Uterus (tissue), 2 donors: ENCODE results near the gene NXN.

Experiments used
- POLR2A ChIP-seq, 2 donors: fragments of 450-650 bp; IDR thresholded peaks; one replicate each; pipeline ENCODE4 v1.6.1; 2016; ENCODE audit warnings: antibody characterized with exemption in 2 of 2, mild to moderate bottlenecking in 1 of 2, moderate library complexity in 1 of 2
- TF ChIP-seq, protein P1 (sequence below), 4 experiments: fragments of 200-600 bp in 2 of 4; fragments of 450-650 bp in 2 of 4; sonication (generic) in 2 of 4; IDR thresholded peaks; one replicate each; pipeline ENCODE4 v1.5.1; 2016 to 2019; ENCODE audit warnings: antibody characterized with exemption in 4 of 4, mild to moderate bottlenecking in 2 of 4, moderate library complexity in 1 of 4

DNA sequence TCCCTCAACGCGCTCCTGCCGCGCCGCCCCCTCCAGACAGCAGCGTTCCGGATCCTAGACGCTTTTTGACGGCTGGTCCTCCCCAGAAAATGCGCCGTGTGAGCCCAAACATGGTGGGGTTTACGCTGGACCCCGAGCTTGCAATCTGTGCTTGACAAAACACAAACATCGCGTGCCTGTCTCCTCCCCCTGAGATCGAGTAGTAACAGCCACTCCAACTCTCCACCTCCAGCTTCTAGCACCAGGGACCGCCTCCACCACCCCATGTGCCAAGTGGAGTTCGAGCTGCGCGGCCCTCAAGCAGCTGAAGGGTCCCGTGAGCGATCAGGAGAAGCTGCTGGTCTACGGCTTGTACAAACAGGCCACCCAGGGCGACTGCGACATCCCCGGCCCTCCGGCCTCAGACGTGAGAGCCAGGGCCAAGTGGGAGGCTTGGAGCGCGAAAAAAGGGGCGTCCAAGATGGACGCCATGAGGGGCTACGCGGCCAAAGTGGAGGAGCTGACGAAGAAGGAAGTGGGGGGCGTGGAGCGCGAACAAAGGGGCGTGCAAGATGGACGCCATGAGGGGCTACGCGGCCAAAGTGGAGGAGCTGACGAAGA, 226.9 kb downstream of the NXN start:
- TF ChIP-seq, protein P1, sequence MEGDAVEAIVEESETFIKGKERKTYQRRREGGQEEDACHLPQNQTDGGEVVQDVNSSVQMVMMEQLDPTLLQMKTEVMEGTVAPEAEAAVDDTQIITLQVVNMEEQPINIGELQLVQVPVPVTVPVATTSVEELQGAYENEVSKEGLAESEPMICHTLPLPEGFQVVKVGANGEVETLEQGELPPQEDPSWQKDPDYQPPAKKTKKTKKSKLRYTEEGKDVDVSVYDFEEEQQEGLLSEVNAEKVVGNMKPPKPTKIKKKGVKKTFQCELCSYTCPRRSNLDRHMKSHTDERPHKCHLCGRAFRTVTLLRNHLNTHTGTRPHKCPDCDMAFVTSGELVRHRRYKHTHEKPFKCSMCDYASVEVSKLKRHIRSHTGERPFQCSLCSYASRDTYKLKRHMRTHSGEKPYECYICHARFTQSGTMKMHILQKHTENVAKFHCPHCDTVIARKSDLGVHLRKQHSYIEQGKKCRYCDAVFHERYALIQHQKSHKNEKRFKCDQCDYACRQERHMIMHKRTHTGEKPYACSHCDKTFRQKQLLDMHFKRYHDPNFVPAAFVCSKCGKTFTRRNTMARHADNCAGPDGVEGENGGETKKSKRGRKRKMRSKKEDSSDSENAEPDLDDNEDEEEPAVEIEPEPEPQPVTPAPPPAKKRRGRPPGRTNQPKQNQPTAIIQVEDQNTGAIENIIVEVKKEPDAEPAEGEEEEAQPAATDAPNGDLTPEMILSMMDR (IDR thresholded peaks at IDR 0.05), result no peak
- no peak for TF ChIP-seq POLR2A (IDR thresholded peaks at IDR 0.05)
